ENCODE measurements around the gene PTPN7. TPM values are rescaled to one million over a fixed set of nuclear protein-coding genes. Genes with fewer than 3 reads are reported as not detected.

Gene PTPN7
- polyA plus RNA-seq, 2 of the 4 experiments (the other 2 are of a cell fraction): 0.08 TPM; not detected in 1

DNA sequence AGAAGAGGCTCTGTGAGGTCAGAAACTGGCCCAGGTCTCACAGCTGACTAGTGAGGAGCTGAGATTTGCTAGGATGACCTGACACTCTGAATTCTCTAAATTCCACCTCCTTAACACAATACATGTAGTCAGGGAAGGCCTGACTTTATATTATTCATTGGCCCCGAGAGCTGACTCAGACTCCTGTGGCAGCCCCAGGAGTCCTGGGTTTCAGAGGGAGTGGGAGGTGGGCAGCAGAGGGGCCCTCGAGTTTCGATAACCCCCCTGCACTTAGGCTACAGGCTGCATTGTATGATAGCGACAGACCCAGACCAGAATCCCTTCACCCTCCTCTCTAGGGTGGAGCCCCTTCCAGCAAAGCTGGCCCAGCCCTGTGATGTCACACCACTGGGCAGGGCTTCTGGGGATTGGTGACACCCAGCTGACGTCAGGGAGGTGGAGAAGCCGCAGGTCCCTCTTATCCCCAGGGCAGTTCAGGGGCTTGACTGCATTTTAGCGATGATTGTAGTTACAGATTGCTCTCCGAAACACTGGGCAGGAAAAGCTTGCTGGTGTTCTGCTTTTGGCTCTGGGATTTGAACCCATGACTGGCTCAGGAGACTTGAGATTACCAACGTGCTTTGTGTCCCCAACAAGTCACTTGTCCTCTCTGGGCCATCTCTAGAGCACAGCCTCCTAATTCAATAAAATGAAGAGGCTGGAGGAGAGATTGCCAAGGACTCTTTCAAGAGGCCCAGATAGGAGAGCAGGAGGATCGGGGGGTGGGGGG lies 54.6 kb downstream of the PTPN7 start:
- no peak overlapping the region for H3K4me3 ChIP-seq
- peak; percentile 91 to 93 for DNase-seq (ENCODE audit: low read depth in 1 of 2, low spot score in 1 of 2)
- peak overlapping the region; percentile 91 to 94 for H3K27ac ChIP-seq
- ChIA-PET POLR2A (interaction anchor here (0.9 to 5.5 kb wide), 6 partner anchors 43 to 95 kb away, joined by 3 to 69 read pairs (median 8); partner anchors contain the start of gene ELF3), CTCF (interaction anchor here (0.7 to 6.2 kb wide), 13 partner anchors 13 to 670 kb away, joined by 3 to 55 read pairs (median 3); partner anchors contain the start of gene ELF3)
- no peaks in the 10 kb centered on the region for H3K9me3 ChIP-seq
- ATAC-seq: peak; percentile 85 to 89
- WGBS (ENCODE audit: missing lambda C conversion rate): 11% methylated on average over 9 of the region's 10 CpGs
- H3K4me1 ChIP-seq: peaks cover 66% of the 10 kb centered on the region
- H3K4me2 ChIP-seq: peak overlapping the region; percentile 79
- no peak for FAIRE-seq
- TF ChIP-seq CHD2 (IDR thresholded peaks at IDR 0.05; ENCODE audit: low read length, partially characterized antibody) (no peak), TP53 (CRISPR knock-in tag; IDR thresholded peaks at IDR 0.05) (no peak), FOXS1 (CRISPR knock-in tag; IDR thresholded peaks at IDR 0.05) (no peak), PBX3 (IDR thresholded peaks at IDR 0.05) (no peak), NR3C1 (IDR thresholded peaks at IDR 0.05) (no peak), ESRRA (IDR thresholded peaks at IDR 0.05; ENCODE audit: borderline replicate concordance, low read length) (no peak), HOXB5 (CRISPR knock-in tag; IDR thresholded peaks at IDR 0.05) (no peak), SMC3 (IDR thresholded peaks at IDR 0.05) (no peak; the same call in 2 of the 3 replicates), RNF2 (IDR thresholded peaks at IDR 0.05; ENCODE audit: borderline replicate concordance, low read depth) (no peak), FOSL2 (IDR thresholded peaks at IDR 0.05) (0 out of 2 replicates have a peak, but pooled peaks have one; percentile 3), FOSL2 (CRISPR knock-in tag; IDR thresholded peaks at IDR 0.05) (peak; percentile 67), HOXA7 (CRISPR knock-in tag; IDR thresholded peaks at IDR 0.05) (no peak), MAZ (IDR thresholded peaks at IDR 0.05; ENCODE audit: borderline replicate concordance, low read depth, low read length) (no peak), RFX5 (IDR thresholded peaks at IDR 0.05) (no peak), ZFP36 (IDR thresholded peaks at IDR 0.05; ENCODE audit: borderline replicate concordance, partially characterized antibody) (no peak), TFCP2L1 (CRISPR knock-in tag; IDR thresholded peaks at IDR 0.05) (no peak), MYC (IDR thresholded peaks at IDR 0.05; ENCODE audit: borderline replicate concordance, low read length) (no peak), REST (IDR thresholded peaks at IDR 0.05) (no peak), NPAS2 (CRISPR knock-in tag; IDR thresholded peaks at IDR 0.05; ENCODE audit: borderline replicate concordance) (no peak), RCOR1 (IDR thresholded peaks at IDR 0.05; ENCODE audit: low read depth, low read length) (no peak), FOSB (CRISPR knock-in tag; IDR thresholded peaks at IDR 0.05) (no peak), HDAC2 (IDR thresholded peaks at IDR 0.05) (no peak), EHF (CRISPR knock-in tag; IDR thresholded peaks at IDR 0.05) (no peak), NFE2L2 (conservative IDR thresholded peaks at IDR 0.05; ENCODE audit: low read length) (no peak), KDM1A (IDR thresholded peaks at IDR 0.05; ENCODE audit: low read depth) (no peak), CEBPB (IDR thresholded peaks at IDR 0.05) (no peak), CBX8 (IDR thresholded peaks at IDR 0.05) (no peak), EHMT2 (IDR thresholded peaks at IDR 0.05; ENCODE audit: low read depth) (no peak)
- TF ChIP-seq, protein P1, sequence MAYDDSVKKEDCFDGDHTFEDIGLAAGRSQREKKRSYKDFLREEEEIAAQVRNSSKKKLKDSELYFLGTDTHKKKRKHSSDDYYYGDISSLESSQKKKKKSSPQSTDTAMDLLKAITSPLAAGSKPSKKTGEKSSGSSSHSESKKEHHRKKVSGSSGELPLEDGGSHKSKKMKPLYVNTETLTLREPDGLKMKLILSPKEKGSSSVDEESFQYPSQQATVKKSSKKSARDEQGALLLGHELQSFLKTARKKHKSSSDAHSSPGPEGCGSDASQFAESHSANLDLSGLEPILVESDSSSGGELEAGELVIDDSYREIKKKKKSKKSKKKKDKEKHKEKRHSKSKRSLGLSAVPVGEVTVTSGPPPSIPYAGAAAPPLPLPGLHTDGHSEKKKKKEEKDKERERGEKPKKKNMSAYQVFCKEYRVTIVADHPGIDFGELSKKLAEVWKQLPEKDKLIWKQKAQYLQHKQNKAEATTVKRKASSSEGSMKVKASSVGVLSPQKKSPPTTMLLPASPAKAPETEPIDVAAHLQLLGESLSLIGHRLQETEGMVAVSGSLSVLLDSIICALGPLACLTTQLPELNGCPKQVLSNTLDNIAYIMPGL (CRISPR knock-in tag; IDR thresholded peaks at IDR 0.05; ENCODE audit: borderline replicate concordance): no peak
- TF ChIP-seq, protein P2, sequence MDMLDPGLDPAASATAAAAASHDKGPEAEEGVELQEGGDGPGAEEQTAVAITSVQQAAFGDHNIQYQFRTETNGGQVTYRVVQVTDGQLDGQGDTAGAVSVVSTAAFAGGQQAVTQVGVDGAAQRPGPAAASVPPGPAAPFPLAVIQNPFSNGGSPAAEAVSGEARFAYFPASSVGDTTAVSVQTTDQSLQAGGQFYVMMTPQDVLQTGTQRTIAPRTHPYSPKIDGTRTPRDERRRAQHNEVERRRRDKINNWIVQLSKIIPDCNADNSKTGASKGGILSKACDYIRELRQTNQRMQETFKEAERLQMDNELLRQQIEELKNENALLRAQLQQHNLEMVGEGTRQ (IDR thresholded peaks at IDR 0.05): no peak
- TF ChIP-seq, protein P3, sequence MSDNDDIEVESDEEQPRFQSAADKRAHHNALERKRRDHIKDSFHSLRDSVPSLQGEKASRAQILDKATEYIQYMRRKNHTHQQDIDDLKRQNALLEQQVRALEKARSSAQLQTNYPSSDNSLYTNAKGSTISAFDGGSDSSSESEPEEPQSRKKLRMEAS (IDR thresholded peaks at IDR 0.05): no peak
- TF ChIP-seq, protein P4, sequence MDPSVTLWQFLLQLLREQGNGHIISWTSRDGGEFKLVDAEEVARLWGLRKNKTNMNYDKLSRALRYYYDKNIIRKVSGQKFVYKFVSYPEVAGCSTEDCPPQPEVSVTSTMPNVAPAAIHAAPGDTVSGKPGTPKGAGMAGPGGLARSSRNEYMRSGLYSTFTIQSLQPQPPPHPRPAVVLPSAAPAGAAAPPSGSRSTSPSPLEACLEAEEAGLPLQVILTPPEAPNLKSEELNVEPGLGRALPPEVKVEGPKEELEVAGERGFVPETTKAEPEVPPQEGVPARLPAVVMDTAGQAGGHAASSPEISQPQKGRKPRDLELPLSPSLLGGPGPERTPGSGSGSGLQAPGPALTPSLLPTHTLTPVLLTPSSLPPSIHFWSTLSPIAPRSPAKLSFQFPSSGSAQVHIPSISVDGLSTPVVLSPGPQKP (IDR thresholded peaks at IDR 0.05; ENCODE audit: low read depth, low read length): no peak
